Adrenal gland (tissue), 5 donors: ENCODE measurements around the gene GALNT5.

Experiments
- CTCF ChIP-seq, 6 experiments: fragments of 450-650 bp in 4 of 6; fragments of 200-600 bp in 2 of 6; sonication (generic) in 1 of 6; IDR thresholded peaks; 1 replicate in 5 of 6; 2 replicates in 1 of 6; pipeline versions ENCODE4 v1.5.1 to v1.8.0; 2016 to 2021; ENCODE audit warnings: antibody characterized with exemption in 6 of 6, mild to moderate bottlenecking in 2 of 6, moderate library complexity in 1 of 6
- POLR2A ChIP-seq, 2 donors: fragments of 450-650 bp; IDR thresholded peaks; one replicate each; pipeline ENCODE4 v1.6.1; 2017; ENCODE audit warnings: antibody characterized with exemption in 2 of 2, mild to moderate bottlenecking in 2 of 2, moderate library complexity in 1 of 2
- donor health status: DM: no; HTN: no; CAD: no.

- TF ChIP-seq CTCF (IDR thresholded peaks at IDR 0.05) (no peak), POLR2A (IDR thresholded peaks at IDR 0.05) (no peak)
Observed at GRCh38 chr2:157307021-157307420, 49.5 kb downstream of the GALNT5 start.
